NB4 (cell line): ENCODE results near the gene PFN3.

ENCODE experiments used
- POLR2A ChIP-seq: IDR thresholded peaks from 2 replicates; pipeline ENCODE4 v1.6.1; 2011; ENCODE audit warnings: mild to moderate bottlenecking; ENCODE audit not compliant: insufficient read length; ENCODE audit errors: extremely low read depth
- TF ChIP-seq, protein P1 (sequence below): IDR thresholded peaks from one replicate; pipeline ENCODE4 v1.5.1; 2012; ENCODE audit warnings: low read depth, low read length

DNA sequence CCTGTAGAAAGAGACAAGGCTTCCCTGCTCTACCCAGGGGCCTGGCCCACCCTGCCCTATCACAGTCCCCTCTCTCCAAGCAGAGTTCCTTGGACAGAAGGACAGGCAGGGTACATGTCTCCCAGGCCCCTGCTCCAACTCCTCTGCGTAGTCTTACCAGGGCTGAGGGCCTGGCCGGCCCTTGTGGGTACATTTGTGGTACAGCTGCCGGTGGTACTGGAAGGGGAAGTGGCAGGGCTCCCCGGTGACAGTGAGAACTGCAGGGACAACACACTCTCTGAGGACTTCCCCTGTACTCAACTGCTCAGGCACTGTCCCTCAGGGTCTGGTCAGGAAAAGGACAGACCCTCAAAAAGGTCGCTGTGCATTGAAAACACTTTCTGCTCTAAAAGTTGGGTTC is 5.3 kb upstream of the PFN3 start:
- TF ChIP-seq, protein P1, sequence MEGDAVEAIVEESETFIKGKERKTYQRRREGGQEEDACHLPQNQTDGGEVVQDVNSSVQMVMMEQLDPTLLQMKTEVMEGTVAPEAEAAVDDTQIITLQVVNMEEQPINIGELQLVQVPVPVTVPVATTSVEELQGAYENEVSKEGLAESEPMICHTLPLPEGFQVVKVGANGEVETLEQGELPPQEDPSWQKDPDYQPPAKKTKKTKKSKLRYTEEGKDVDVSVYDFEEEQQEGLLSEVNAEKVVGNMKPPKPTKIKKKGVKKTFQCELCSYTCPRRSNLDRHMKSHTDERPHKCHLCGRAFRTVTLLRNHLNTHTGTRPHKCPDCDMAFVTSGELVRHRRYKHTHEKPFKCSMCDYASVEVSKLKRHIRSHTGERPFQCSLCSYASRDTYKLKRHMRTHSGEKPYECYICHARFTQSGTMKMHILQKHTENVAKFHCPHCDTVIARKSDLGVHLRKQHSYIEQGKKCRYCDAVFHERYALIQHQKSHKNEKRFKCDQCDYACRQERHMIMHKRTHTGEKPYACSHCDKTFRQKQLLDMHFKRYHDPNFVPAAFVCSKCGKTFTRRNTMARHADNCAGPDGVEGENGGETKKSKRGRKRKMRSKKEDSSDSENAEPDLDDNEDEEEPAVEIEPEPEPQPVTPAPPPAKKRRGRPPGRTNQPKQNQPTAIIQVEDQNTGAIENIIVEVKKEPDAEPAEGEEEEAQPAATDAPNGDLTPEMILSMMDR, result no peak
- no peak for TF ChIP-seq POLR2A
